ENCODE measurements around the gene ANKRD33B.

Gene ANKRD33B

GRCh38 chr5:10576121-10576789 lies 12.4 kb downstream of the ANKRD33B start:
- TF ChIP-seq, protein P1, sequence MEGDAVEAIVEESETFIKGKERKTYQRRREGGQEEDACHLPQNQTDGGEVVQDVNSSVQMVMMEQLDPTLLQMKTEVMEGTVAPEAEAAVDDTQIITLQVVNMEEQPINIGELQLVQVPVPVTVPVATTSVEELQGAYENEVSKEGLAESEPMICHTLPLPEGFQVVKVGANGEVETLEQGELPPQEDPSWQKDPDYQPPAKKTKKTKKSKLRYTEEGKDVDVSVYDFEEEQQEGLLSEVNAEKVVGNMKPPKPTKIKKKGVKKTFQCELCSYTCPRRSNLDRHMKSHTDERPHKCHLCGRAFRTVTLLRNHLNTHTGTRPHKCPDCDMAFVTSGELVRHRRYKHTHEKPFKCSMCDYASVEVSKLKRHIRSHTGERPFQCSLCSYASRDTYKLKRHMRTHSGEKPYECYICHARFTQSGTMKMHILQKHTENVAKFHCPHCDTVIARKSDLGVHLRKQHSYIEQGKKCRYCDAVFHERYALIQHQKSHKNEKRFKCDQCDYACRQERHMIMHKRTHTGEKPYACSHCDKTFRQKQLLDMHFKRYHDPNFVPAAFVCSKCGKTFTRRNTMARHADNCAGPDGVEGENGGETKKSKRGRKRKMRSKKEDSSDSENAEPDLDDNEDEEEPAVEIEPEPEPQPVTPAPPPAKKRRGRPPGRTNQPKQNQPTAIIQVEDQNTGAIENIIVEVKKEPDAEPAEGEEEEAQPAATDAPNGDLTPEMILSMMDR (IDR thresholded peaks at IDR 0.05; ENCODE audit: control extremely low read depth, extremely low read depth, low read depth, missing control alignments): peak; percentile 41
- no peak for DNase-seq (ENCODE audit: extremely low spot score)
- CTCF ChIA-PET: interaction anchor here (0.6 to 4.1 kb wide), 14 partner anchors 9 to 154 kb away, joined by 3 to 36 read pairs (median 6); no protein-coding TSS in a partner anchor
- POLR2A ChIA-PET: interaction anchor here (0.8 to 1.5 kb wide), 4 partner anchors 10 to 59 kb away, joined by 3 to 6 read pairs (median 4); no protein-coding TSS in a partner anchor

GRCh38 chr5:10576790-10577189 lies 12.9 kb downstream of the ANKRD33B start:
- ChIA-PET CTCF (interaction anchor here (0.6 to 4.1 kb wide), 16 partner anchors 8 to 154 kb away, joined by 3 to 36 read pairs (median 6); no protein-coding TSS in a partner anchor), POLR2A (interaction anchor here (0.8 to 1.5 kb wide), 4 partner anchors 9 to 59 kb away, joined by 3 to 7 read pairs (median 5); partner anchors contain the start of gene ANKRD33B)
- DNase-seq (ENCODE audit: extremely low spot score): no peak
- TF ChIP-seq, protein P1 (IDR thresholded peaks at IDR 0.05; ENCODE audit: control extremely low read depth, extremely low read depth, low read depth, missing control alignments): no peak

DNA sequence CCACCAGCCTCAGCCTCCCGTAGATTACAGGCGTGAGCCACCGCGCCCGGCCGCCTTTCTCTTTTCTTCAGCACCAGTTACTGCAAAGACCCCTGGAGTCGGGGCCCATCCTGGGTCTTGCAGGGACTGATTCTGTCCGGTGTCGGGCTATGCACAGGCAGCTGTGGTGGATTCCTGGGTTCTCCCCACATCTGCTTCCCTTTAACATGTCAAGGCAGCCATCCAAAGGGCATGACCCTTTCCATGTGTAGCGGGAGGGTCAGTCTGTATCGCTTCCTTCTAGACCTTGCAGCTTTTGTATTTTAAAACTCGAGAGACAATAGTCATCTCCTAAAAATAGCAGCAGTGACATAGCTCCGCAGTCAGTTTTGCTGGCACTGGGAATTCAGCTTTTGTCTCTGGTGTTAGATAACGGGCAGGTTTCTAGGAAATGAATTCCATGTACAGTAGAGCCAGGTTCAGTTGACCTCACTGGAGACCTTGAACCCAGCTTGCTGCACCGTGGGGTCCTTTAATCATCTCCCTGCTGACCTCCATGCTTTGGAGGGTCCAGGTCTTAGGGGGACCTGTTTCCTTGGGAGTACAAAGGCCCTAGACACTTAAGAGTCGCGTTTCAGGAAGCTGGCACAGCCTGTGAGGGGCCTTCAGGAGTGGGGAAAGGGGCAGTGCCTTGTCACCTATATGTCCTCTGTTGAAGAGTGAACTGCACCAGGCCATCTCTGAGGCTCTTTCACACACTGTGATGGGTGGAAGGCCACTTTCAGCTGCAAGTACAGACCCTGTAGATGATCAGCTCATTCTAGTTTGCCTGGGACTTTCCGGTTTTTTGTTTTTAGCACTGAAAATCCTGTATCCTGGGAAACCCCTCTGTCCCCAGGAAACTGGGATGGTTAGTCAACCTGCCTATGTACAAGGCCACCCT lies 13.8 kb downstream of the ANKRD33B start:
- ChIA-PET POLR2A (interaction anchor here (1.0 to 1.2 kb wide), 3 partner anchors 10 to 55 kb away, joined by 4 to 7 read pairs (median 6); partner anchors contain the start of gene ANKRD33B), CTCF (interaction anchor here (0.7 to 4.1 kb wide), 16 partner anchors 7 to 155 kb away, joined by 3 to 36 read pairs (median 6); no protein-coding TSS in a partner anchor)
- DNase-seq (ENCODE audit: extremely low spot score): no peak

DNA sequence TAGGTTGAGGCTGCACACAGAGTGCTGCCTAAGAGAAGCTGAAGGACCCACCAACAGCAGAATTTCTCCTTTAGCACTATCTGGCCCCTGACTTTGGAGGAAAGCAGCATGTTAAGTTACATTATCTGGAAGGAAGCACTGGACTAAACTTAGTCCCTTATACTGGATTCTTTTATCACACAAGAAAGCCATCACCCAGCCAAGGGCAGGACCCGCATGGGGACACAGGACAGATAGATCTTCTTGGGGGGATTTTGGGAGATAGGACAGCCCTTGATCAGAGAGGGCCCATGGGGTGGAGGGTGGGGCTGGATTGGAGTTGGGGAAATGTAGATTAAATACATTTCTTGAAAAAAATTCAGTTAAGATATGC lies 14.4 kb downstream of the ANKRD33B start:
- TF ChIP-seq, protein P1 (IDR thresholded peaks at IDR 0.05; ENCODE audit: control extremely low read depth, extremely low read depth, low read depth, missing control alignments): no peak
- ChIA-PET CTCF (interaction anchor here (0.9 to 4.1 kb wide), 11 partner anchors 11 to 125 kb away, joined by 3 to 36 read pairs (median 8); no protein-coding TSS in a partner anchor), POLR2A (no interaction called here)
- DNase-seq (ENCODE audit: extremely low spot score): no peak

More for the DNA sequence above, 13.8 kb downstream of the ANKRD33B start:
- TF ChIP-seq, protein P1 (IDR thresholded peaks at IDR 0.05; ENCODE audit: control extremely low read depth, extremely low read depth, low read depth, missing control alignments): no peak

GRCh38 chr5:10578869-10579268 lies 15.0 kb downstream of the ANKRD33B start:
- TF ChIP-seq, protein P1 (IDR thresholded peaks at IDR 0.05; ENCODE audit: control extremely low read depth, extremely low read depth, low read depth, missing control alignments): no peak
- no peak for DNase-seq (ENCODE audit: extremely low spot score)
- ChIA-PET POLR2A (no interaction called here), CTCF (interaction anchor here (0.9 to 4.1 kb wide), 5 partner anchors 12 to 50 kb away, joined by 3 to 36 read pairs (median 6); no protein-coding TSS in a partner anchor)
